Mucosa of descending colon (tissue), 3 donors: ENCODE results near the gene MIX23. TPM values are rescaled to one million over a fixed set of nuclear protein-coding genes. Genes with fewer than 3 reads are reported as not detected.
A peak's percentile ranks its signal among the peaks of the same experiment; 100 is the strongest.

ENCODE experiments used
- ATAC-seq: fragments of 200-7000 bp; cut with Tn5 transposase; one replicate; pipeline ENCODE4 v1.9.1; 2020; ENCODE audit warnings: mild to moderate bottlenecking, moderate library complexity
- DNase-seq, 3 donors: peaks; one replicate each; pipeline ENCODE4 v3.0.0-alpha.2; 2020
- H3K36me3 ChIP-seq: fragments of 200-600 bp; one replicate; pipeline ENCODE4 v1.8.0; 2021; ENCODE audit warnings: low read depth, mild to moderate bottlenecking
- H3K4me1 ChIP-seq: fragments of 200-600 bp; one replicate; pipeline ENCODE4 v1.8.0; 2021; ENCODE audit warnings: low read depth, mild to moderate bottlenecking
- H3K4me3 ChIP-seq: fragments of 200-600 bp; one replicate; pipeline ENCODE4 v1.8.0; 2021; ENCODE audit warnings: mild to moderate bottlenecking
- H3K9me3 ChIP-seq: fragments of 200-600 bp; one replicate; pipeline ENCODE4 v1.8.0; 2021; ENCODE audit warnings: mild to moderate bottlenecking
- CTCF ChIP-seq: fragments of 200-600 bp; IDR thresholded peaks from one replicate; pipeline ENCODE4 v1.8.0; 2022; ENCODE audit warnings: antibody characterized with exemption, mild to moderate bottlenecking
- intact Hi-C, 2 donors: fragments of 100-400 bp; cut with DNase I in 1 of 2; cut with micrococcal nuclease in 1 of 2; formaldehyde crosslinking; loops; one replicate each; pipeline versions ENCODE4 v1.11.0 to v1.11.1; 2022; cut with DNase I, micrococcal nuclease
- total RNA-seq, 3 donors: library from RNA; stranded (reverse); fragmentation: NEBNext Ultra II Directional in 2 of 3; extraction: Animal tissue kit (Norgen Biotek cat#: 25700) in 2 of 3; gene quantifications; one replicate each; pipeline versions ENCODE4 v1.2.1 to v1.2.4, GENCODE V29; 2021 to 2023
- donor health status: DM: no; HTN: no; CAD: no; lungs with moderate emphysema.
- donor health status: DM: no; HTN: no; CAD: no.
- donor health status: DM: no; HTN: yes; CAD: no.

Gene MIX23
- total RNA-seq, 3 donors from 2014 or later = 27.5 to 37.7 (median 33.2) TPM

GRCh38 chr3:122356402-122356801 is 26.6 kb downstream of the MIX23 start:
- no peaks in the 10 kb centered on the region for H3K9me3 ChIP-seq
- ATAC-seq = peak; percentile 82
- TF ChIP-seq CTCF = peak; percentile 8
- peaks cover 2% of the 10 kb centered on the region for H3K4me1 ChIP-seq
- H3K36me3 ChIP-seq = no peaks in the 10 kb centered on the region
- intact Hi-C loops = loop anchor here in 1 of 2 donors (5.0 kb wide), 1 partner anchor 49 kb away; no protein-coding TSS in a partner anchor
- DNase-seq = peak; percentile 58 to 82 (median 81)
- H3K4me3 ChIP-seq = no peak overlapping the region

- DNase-seq (no peak), ATAC-seq (no peak)
- Histone ChIP-seq H3K4me3 (no peak overlapping the region), H3K4me1 (no peaks in the 10 kb centered on the region), H3K36me3 (no peaks in the 10 kb centered on the region), H3K9me3 (no peaks in the 10 kb centered on the region)
- TF ChIP-seq CTCF = no peak
- intact Hi-C loops = loop anchor here in 1 of 2 donors (5.0 kb wide), 1 partner anchor 48 kb away; no protein-coding TSS in a partner anchor
Measured at GRCh38 chr3:122355612-122356011, 27.4 kb downstream of the MIX23 start.

GRCh38 chr3:122353893-122354401 is 29.1 kb downstream of the MIX23 start:
- no peaks in the 10 kb centered on the region for H3K9me3 ChIP-seq
- H3K4me3 ChIP-seq = no peak overlapping the region
- ATAC-seq (no peak), DNase-seq (no peak)
- intact Hi-C loops = no loop called here
- no peaks in the 10 kb centered on the region for H3K36me3 ChIP-seq
- H3K4me1 ChIP-seq = no peaks in the 10 kb centered on the region
- TF ChIP-seq CTCF = no peak

GRCh38 chr3:122353215-122353614 is 29.8 kb downstream of the MIX23 start:
- no peak for ATAC-seq

GRCh38 chr3:122351612-122352011 is 31.4 kb downstream of the MIX23 start:
- no peaks in the 10 kb centered on the region for H3K4me1 ChIP-seq
- intact Hi-C loops = no loop called here
- H3K36me3 ChIP-seq = no peaks in the 10 kb centered on the region
- no peak for TF ChIP-seq CTCF
- no peak overlapping the region for H3K4me3 ChIP-seq
- DNase-seq = no peak
- peak; percentile 81 for ATAC-seq
- H3K9me3 ChIP-seq = no peaks in the 10 kb centered on the region

More at GRCh38 chr3:122353215-122353614, 29.8 kb downstream of the MIX23 start:
- no peak for TF ChIP-seq CTCF
- no peak overlapping the region for H3K4me3 ChIP-seq
- DNase-seq = no peak
- intact Hi-C loops = no loop called here
- H3K9me3 ChIP-seq = no peaks in the 10 kb centered on the region
- no peaks in the 10 kb centered on the region for H3K36me3 ChIP-seq
- no peaks in the 10 kb centered on the region for H3K4me1 ChIP-seq
